Liver (tissue), 9 donors: ENCODE results near the gene TRMT61A. TPM values are rescaled to one million over a fixed set of nuclear protein-coding genes. Genes with fewer than 3 reads are reported as not detected.

Experiments used
- DNase-seq: peaks from one replicate; pipeline ENCODE4 v3.0.0-alpha.2; 2017; ENCODE audit warnings: low spot score
- H3K27ac ChIP-seq, 2 donors: one replicate each; pipeline ENCODE4 v1.7.0; 2013; ENCODE audit warnings: inconsistent platforms in 2 of 2, low read length in 2 of 2, control low read depth in 1 of 2, low read depth in 1 of 2, mild to moderate bottlenecking in 1 of 2
- H3K27me3 ChIP-seq, 4 donors: one replicate each; pipeline versions ENCODE4 v1.6.1 to v1.7.0; 2013; ENCODE audit warnings: low read length in 3 of 4, inconsistent platforms in 1 of 4, mild to moderate bottlenecking in 1 of 4, moderate library complexity in 1 of 4; ENCODE audit not compliant: control insufficient read depth in 4 of 4, insufficient read depth in 4 of 4
- H3K36me3 ChIP-seq, 4 donors: one replicate each; pipeline versions ENCODE4 v1.6.1 to v1.7.0; 2013; ENCODE audit warnings: low read length in 3 of 4, mild to moderate bottlenecking in 3 of 4, low read depth in 1 of 4, moderate library complexity in 1 of 4; ENCODE audit not compliant: control insufficient read depth in 4 of 4, insufficient read depth in 3 of 4
- H3K4me1 ChIP-seq, 4 donors: one replicate each; pipeline versions ENCODE4 v1.6.1 to v1.7.0; 2013; ENCODE audit warnings: low read length in 3 of 4, mild to moderate bottlenecking in 3 of 4, moderate library complexity in 1 of 4; ENCODE audit not compliant: control insufficient read depth in 4 of 4, insufficient read depth in 4 of 4
- H3K4me3 ChIP-seq, 3 donors: one replicate each; pipeline versions ENCODE4 v1.6.1 to v1.7.0; 2013; ENCODE audit warnings: low read length in 3 of 3, control low read depth in 1 of 3, low read depth in 1 of 3, mild to moderate bottlenecking in 1 of 3
- H3K9ac ChIP-seq, 2 donors: one replicate each; pipeline ENCODE4 v1.7.0; 2013; ENCODE audit warnings: low read length in 2 of 2, mild to moderate bottlenecking in 2 of 2, moderate library complexity in 2 of 2, control low read depth in 1 of 2, low read depth in 1 of 2
- H3K9me3 ChIP-seq, 4 donors: one replicate each; pipeline versions ENCODE4 v1.6.1 to v1.7.0; 2013; ENCODE audit warnings: low read length in 3 of 4; ENCODE audit not compliant: control insufficient read depth in 4 of 4
- EGR1 ChIP-seq, 2 donors: IDR thresholded peaks; 2 replicates each; pipeline ENCODE4 v1.6.1; 2016 to 2018; ENCODE audit warnings: antibody characterized with exemption in 2 of 2, low read depth in 2 of 2
- FOXA2 ChIP-seq: IDR thresholded peaks from 2 replicates; pipeline ENCODE4 v1.6.1; 2016; ENCODE audit warnings: antibody characterized with exemption
- GABPA ChIP-seq, 2 donors: IDR thresholded peaks in 1 of 2; conservative IDR thresholded peaks in 1 of 2; 2 replicates each; pipeline ENCODE4 v1.6.1; 2016; ENCODE audit warnings: antibody characterized with exemption in 2 of 2, mild to moderate bottlenecking in 1 of 2, moderate library complexity in 1 of 2
- HNF4A ChIP-seq, 2 donors: conservative IDR thresholded peaks; 2 replicates each; pipeline ENCODE4 v1.6.1; 2016; ENCODE audit warnings: antibody characterized with exemption in 2 of 2, mild to moderate bottlenecking in 2 of 2
- HNF4G ChIP-seq: IDR thresholded peaks from 2 replicates; pipeline ENCODE4 v1.6.1; 2016; ENCODE audit warnings: antibody characterized with exemption
- JUND ChIP-seq, 2 donors: IDR thresholded peaks; 2 replicates each; pipeline ENCODE4 v1.6.1; 2016; ENCODE audit warnings: antibody characterized with exemption in 2 of 2
- MAX ChIP-seq: IDR thresholded peaks from 2 replicates; pipeline ENCODE4 v1.6.1; 2016; ENCODE audit warnings: antibody characterized with exemption
- NR2F2 ChIP-seq: IDR thresholded peaks from 2 replicates; pipeline ENCODE4 v1.6.1; 2016; ENCODE audit warnings: antibody characterized with exemption
- RAD21 ChIP-seq, 2 donors: IDR thresholded peaks; 2 replicates each; pipeline ENCODE4 v1.6.1; 2016; ENCODE audit warnings: antibody characterized with exemption in 2 of 2, mild to moderate bottlenecking in 2 of 2
- RXRA ChIP-seq, 2 donors: IDR thresholded peaks; 2 replicates each; pipeline ENCODE4 v1.6.1; 2017 to 2018; ENCODE audit warnings: antibody characterized with exemption in 2 of 2, mild to moderate bottlenecking in 1 of 2
- SP1 ChIP-seq: IDR thresholded peaks from 2 replicates; pipeline ENCODE4 v1.6.1; 2018; ENCODE audit warnings: antibody characterized with exemption, mild to moderate bottlenecking
- TAF1 ChIP-seq: conservative IDR thresholded peaks from 2 replicates; pipeline ENCODE4 v1.6.1; 2016; ENCODE audit warnings: antibody characterized with exemption, mild to moderate bottlenecking
- YY1 ChIP-seq: IDR thresholded peaks from 2 replicates; pipeline ENCODE4 v1.6.1; 2016; ENCODE audit warnings: antibody characterized with exemption, mild to moderate bottlenecking
- WGBS: extraction: QIAGEN DNeasy Blood & Tissue Kit; methylation state at CpG from one replicate; pipeline ENCODE4 v1.1.7; 2013; 5-methylcytosine and 5-hydroxymethylcytosine counted together
- polyA plus RNA-seq, 2 donors: library from polyadenylated mRNA; stranded (reverse) in 1 of 2; unstranded in 1 of 2; fragments of 200-250 nt in 1 of 2; fragments of >200 nt in 1 of 2; fragmentation: Nextera tagmentation in 1 of 2; extraction: Ambion mirVana in 1 of 2; gene quantifications; one replicate each; pipeline versions ENCODE4 v1.2.1 to v1.2.3, GENCODE V29; 2013 to 2015
- total RNA-seq, 2 donors: library from RNA; depleted of rRNA; stranded (reverse); fragments of >200 nt; gene quantifications; one replicate each; pipeline ENCODE4 v1.2.3, GENCODE V29; 2014
- TF ChIP-seq, protein P1 (sequence below): IDR thresholded peaks from 2 replicates; pipeline ENCODE4 v1.6.1; 2016; ENCODE audit warnings: antibody characterized with exemption, mild to moderate bottlenecking
- TF ChIP-seq, protein P2 (sequence below): IDR thresholded peaks from 2 replicates; pipeline ENCODE4 v1.6.1; 2016; ENCODE audit warnings: antibody characterized with exemption
- TF ChIP-seq, protein P3 (sequence below): fragments of 150-350 bp; IDR thresholded peaks from 2 replicates; pipeline ENCODE4 v1.5.1; 2017; ENCODE audit warnings: improper control_type of control experiment, low read depth, low read length; ENCODE audit not compliant: missing input control
- donor health status: healthy.
- donor health status: healthy.
- donor health status: healthy.
- donor health status: healthy.
- donor health status: healthy.

The TRMT61A gene
- total and polyA plus RNA-seq, 4 donors, result 4.1 to 8.0 (median 6.5) TPM

- DNase-seq, result no peak
- H3K27me3 ChIP-seq, result no peaks in the 10 kb centered on the region
- no peaks in the 10 kb centered on the region for H3K9me3 ChIP-seq
- no peak overlapping the region for H3K4me3 ChIP-seq
- 91% methylated on average over 11 of the region's 11 CpGs for WGBS
- H3K27ac ChIP-seq, result no peak overlapping the region
- peaks cover 15 to 52% (median 31%) of the 10 kb centered on the region in 4 donors for H3K4me1 ChIP-seq
- TF ChIP-seq, protein P1, sequence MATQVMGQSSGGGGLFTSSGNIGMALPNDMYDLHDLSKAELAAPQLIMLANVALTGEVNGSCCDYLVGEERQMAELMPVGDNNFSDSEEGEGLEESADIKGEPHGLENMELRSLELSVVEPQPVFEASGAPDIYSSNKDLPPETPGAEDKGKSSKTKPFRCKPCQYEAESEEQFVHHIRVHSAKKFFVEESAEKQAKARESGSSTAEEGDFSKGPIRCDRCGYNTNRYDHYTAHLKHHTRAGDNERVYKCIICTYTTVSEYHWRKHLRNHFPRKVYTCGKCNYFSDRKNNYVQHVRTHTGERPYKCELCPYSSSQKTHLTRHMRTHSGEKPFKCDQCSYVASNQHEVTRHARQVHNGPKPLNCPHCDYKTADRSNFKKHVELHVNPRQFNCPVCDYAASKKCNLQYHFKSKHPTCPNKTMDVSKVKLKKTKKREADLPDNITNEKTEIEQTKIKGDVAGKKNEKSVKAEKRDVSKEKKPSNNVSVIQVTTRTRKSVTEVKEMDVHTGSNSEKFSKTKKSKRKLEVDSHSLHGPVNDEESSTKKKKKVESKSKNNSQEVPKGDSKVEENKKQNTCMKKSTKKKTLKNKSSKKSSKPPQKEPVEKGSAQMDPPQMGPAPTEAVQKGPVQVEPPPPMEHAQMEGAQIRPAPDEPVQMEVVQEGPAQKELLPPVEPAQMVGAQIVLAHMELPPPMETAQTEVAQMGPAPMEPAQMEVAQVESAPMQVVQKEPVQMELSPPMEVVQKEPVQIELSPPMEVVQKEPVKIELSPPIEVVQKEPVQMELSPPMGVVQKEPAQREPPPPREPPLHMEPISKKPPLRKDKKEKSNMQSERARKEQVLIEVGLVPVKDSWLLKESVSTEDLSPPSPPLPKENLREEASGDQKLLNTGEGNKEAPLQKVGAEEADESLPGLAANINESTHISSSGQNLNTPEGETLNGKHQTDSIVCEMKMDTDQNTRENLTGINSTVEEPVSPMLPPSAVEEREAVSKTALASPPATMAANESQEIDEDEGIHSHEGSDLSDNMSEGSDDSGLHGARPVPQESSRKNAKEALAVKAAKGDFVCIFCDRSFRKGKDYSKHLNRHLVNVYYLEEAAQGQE, result no peak
- TF ChIP-seq JUND (IDR thresholded peaks at IDR 0.05), result no peak
- no peak for TF ChIP-seq FOXA2
- TF ChIP-seq YY1, result no peak
- no peak for TF ChIP-seq RXRA (IDR thresholded peaks at IDR 0.05)
- no peak for TF ChIP-seq TAF1
- H3K9ac ChIP-seq, result no peak overlapping the region
- H3K36me3 ChIP-seq, result peaks cover 0 to 22% (median 3%) of the 10 kb centered on the region in 4 donors
Observed at GRCh38 chr14:103530831-103531230, 1.8 kb downstream of the TRMT61A start.

DNA sequence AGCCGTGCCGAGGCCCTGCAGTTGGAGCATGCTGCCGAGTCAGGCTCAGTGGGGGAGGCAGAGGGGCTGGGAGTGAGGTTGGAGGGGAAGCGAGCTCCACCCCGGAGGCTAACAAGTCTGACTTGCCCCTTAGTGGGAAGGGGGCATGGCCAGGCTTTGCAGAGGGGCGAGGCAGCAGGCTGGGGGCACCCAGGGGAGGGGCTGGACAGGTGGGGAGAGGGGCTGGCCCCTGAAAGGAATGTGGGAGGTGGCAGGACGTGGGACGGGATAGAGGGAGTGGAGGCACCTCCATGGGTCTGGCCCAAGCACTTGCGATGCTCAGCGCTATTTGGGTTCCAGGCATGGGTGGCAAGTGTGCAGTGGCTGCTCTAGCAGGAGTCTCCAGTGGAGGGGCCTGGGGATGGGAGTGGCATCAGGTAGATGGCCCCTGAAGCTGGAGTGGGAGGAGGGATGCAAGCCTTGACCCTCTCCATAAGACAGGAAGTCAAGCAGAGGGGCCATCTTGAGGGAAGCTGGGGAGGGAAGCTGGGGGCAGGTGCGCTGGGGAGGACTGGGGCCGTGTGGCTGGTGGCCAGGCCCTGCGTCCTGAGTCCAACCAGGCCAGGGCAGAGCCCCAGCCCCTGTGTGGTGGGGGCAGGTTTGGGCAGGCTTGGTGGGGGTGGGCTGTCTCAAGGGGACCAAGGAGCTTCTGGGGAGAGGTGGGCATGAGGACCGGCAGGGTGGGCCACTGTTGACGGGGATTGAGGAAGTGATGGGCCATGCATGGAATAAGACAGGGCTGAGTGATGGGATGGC, 2.6 kb downstream of the TRMT61A start:
- no peaks in the 10 kb centered on the region for H3K27me3 ChIP-seq
- TF ChIP-seq, protein P1, result no peak
- TF ChIP-seq MAX (no peak), FOXA2 (no peak), RAD21 (IDR thresholded peaks at IDR 0.05) (no peak), EGR1 (IDR thresholded peaks at IDR 0.05; ENCODE audit: low read depth in 2 of 2) (no peak), TAF1 (no peak), HNF4G (no peak), SP1 (no peak), GABPA (IDR thresholded peaks at IDR 0.05 in 1 of 2, conservative IDR thresholded peaks at IDR 0.05 in 1 of 2) (no peak), NR2F2 (no peak), HNF4A (conservative IDR thresholded peaks at IDR 0.05) (no peak)
- TF ChIP-seq, protein P2, sequence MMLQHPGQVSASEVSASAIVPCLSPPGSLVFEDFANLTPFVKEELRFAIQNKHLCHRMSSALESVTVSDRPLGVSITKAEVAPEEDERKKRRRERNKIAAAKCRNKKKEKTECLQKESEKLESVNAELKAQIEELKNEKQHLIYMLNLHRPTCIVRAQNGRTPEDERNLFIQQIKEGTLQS, result no peak
- TF ChIP-seq, protein P3, sequence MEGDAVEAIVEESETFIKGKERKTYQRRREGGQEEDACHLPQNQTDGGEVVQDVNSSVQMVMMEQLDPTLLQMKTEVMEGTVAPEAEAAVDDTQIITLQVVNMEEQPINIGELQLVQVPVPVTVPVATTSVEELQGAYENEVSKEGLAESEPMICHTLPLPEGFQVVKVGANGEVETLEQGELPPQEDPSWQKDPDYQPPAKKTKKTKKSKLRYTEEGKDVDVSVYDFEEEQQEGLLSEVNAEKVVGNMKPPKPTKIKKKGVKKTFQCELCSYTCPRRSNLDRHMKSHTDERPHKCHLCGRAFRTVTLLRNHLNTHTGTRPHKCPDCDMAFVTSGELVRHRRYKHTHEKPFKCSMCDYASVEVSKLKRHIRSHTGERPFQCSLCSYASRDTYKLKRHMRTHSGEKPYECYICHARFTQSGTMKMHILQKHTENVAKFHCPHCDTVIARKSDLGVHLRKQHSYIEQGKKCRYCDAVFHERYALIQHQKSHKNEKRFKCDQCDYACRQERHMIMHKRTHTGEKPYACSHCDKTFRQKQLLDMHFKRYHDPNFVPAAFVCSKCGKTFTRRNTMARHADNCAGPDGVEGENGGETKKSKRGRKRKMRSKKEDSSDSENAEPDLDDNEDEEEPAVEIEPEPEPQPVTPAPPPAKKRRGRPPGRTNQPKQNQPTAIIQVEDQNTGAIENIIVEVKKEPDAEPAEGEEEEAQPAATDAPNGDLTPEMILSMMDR, result no peak
- WGBS, result 92% methylated on average over 15 of the region's 15 CpGs
- no peak for DNase-seq
- peaks cover 0 to 23% (median 3%) of the 10 kb centered on the region in 4 donors for H3K36me3 ChIP-seq
- H3K9me3 ChIP-seq, result no peaks in the 10 kb centered on the region
- peaks cover 13 to 45% (median 24%) of the 10 kb centered on the region in 4 donors for H3K4me1 ChIP-seq
- H3K9ac ChIP-seq, result no peak overlapping the region
- H3K4me3 ChIP-seq, result no peak overlapping the region
- H3K27ac ChIP-seq, result no peak overlapping the region
